Glutamatergic neuron (in vitro differentiated cells): ENCODE data around the gene IL34. TPM values are rescaled to one million over a fixed set of nuclear protein-coding genes. Genes with fewer than 3 reads are reported as not detected.

Source experiments
- DNase-seq: peaks from one replicate; pipeline ENCODE4 v3.0.0; 2022
- H3K27ac Mint-ChIP-seq: one replicate; pipeline ENCODE4 v1.8.0; 2020; ENCODE audit warnings: mild to moderate bottlenecking, mixed read lengths, inconsistent platforms; ENCODE audit not compliant: unreplicated experiment
- H3K27me3 Mint-ChIP-seq: one replicate; pipeline ENCODE4 v1.8.0; 2020; ENCODE audit warnings: mild to moderate bottlenecking, moderate library complexity, mixed read lengths, inconsistent platforms; ENCODE audit not compliant: unreplicated experiment
- H3K36me3 Mint-ChIP-seq: one replicate; pipeline ENCODE4 v1.8.0; 2020; ENCODE audit warnings: mild to moderate bottlenecking, mixed read lengths, inconsistent platforms; ENCODE audit not compliant: unreplicated experiment
- H3K4me1 Mint-ChIP-seq: one replicate; pipeline ENCODE4 v1.8.0; 2020; ENCODE audit warnings: mild to moderate bottlenecking, low read depth, mixed read lengths, inconsistent platforms; ENCODE audit not compliant: unreplicated experiment
- H3K4me3 Mint-ChIP-seq: one replicate; pipeline ENCODE4 v1.8.0; 2020; ENCODE audit warnings: mild to moderate bottlenecking, mixed read lengths, inconsistent platforms; ENCODE audit not compliant: unreplicated experiment
- H3K9me3 Mint-ChIP-seq: one replicate; pipeline ENCODE4 v1.8.0; 2020; ENCODE audit warnings: mild to moderate bottlenecking, moderate library complexity, mixed read lengths, inconsistent platforms; ENCODE audit not compliant: unreplicated experiment
- CTCF ChIP-seq: fragments of 200-600 bp; sonication (generic); IDR thresholded peaks from one replicate; pipeline ENCODE4 v1.5.0; 2021; ENCODE audit not compliant: partially characterized antibody, unreplicated experiment
- total RNA-seq: library from RNA; stranded (reverse); fragmentation: NEBNext Ultra II Directional; extraction: Animal tissue kit (Norgen Biotek cat#: 25700); gene quantifications from one replicate; pipeline ENCODE4 v1.2.1, GENCODE V29; 2021; ENCODE audit not compliant: unreplicated experiment

The IL34 gene
- total RNA-seq, 1 donor from 2014 or later: 0.42 TPM

DNA sequence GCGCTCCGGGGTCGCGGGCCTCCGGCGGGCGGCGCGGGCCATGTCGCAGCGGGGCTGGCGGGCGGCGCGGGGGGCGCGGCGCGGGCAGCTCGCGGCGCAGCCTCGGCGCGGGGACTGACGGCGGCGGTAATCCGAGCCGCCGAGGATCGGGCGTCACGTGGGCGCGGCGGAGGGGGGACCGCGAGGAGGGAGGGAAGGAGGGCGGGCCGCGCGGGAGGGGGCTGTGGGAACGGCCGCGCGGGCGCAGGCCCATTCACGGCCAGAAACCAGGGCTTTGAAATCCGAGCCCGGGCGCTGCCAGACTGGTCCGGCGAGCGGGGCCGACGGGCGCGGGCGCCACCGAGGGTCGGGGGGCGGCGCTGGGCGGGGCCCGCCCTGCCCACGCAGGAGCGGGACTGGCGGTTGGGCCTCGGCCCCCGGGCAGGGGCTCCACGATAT, 39.6 kb downstream of the IL34 start, which contains the start of gene MTSS2:
Gene MTSS2, minus strand, starts transcription at position 116 of the 438 bp plus-strand sequence. CDS start 262 bp downstream, outside the sequence.
- Mint-ChIP-seq H3K36me3 (no peaks in the 10 kb centered on the region), H3K4me3 (peak within 1 kb of the TSS; percentile 81), H3K27ac (peak within 1 kb of the TSS; percentile 48), H3K9me3 (peaks cover 6% of the 10 kb centered on the region), H3K4me1 (peaks cover 17% of the 10 kb centered on the region), H3K27me3 (peaks cover 8% of the 10 kb centered on the region)
- peak; percentile 84 for DNase-seq
- TF ChIP-seq CTCF: no peak

GRCh38 chr16:70686376-70687101, 40.2 kb downstream of the IL34 start:
- no peaks in the 10 kb centered on the region for H3K36me3 Mint-ChIP-seq
- peaks cover 19% of the 10 kb centered on the region for H3K4me1 Mint-ChIP-seq
- H3K9me3 Mint-ChIP-seq: peaks cover 6% of the 10 kb centered on the region
- H3K4me3 Mint-ChIP-seq: peak overlapping the region; percentile 81
- TF ChIP-seq CTCF: no peak
- DNase-seq: peak; percentile 18
- peak overlapping the region; percentile 48 for H3K27ac Mint-ChIP-seq
- H3K27me3 Mint-ChIP-seq: peaks cover 8% of the 10 kb centered on the region

DNA sequence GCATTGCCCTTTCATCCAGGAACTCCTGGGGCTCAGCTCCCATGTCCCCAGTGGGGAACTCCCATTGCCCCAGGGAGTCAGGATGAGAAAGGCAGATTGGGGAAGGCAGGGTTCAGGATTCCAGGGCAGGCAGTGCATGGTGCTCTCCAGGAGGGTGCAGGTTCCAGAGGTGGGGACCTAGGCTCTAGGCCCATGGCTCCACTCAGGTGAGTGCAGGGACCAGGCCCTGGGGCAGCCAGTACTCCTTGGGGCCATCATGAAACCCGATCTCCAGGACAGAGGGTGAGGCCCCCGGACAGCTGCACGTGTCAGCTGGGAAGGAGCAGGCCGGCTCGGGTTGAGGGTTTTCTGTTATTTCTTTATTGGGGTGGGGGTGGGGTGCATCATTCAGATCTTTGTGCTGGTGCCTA, 40.7 kb downstream of the IL34 start:
- DNase-seq: peak; percentile 41
- Mint-ChIP-seq H3K27ac (peak overlapping the region; percentile 75), H3K4me3 (peak overlapping the region; percentile 81), H3K9me3 (peaks cover 6% of the 10 kb centered on the region), H3K4me1 (peaks cover 19% of the 10 kb centered on the region), H3K27me3 (peaks cover 8% of the 10 kb centered on the region), H3K36me3 (no peaks in the 10 kb centered on the region)
- no peak for TF ChIP-seq CTCF

GRCh38 chr16:70687671-70688245, 41.4 kb downstream of the IL34 start:
- TF ChIP-seq CTCF: no peak
- peaks cover 19% of the 10 kb centered on the region for H3K4me1 Mint-ChIP-seq
- peak; percentile 24 for DNase-seq
- peaks cover 8% of the 10 kb centered on the region for H3K27me3 Mint-ChIP-seq
- H3K4me3 Mint-ChIP-seq: peak overlapping the region; percentile 78
- peak overlapping the region; percentile 75 for H3K27ac Mint-ChIP-seq
- H3K36me3 Mint-ChIP-seq: no peaks in the 10 kb centered on the region
- H3K9me3 Mint-ChIP-seq: peaks cover 6% of the 10 kb centered on the region

GRCh38 chr16:70688246-70688742, 41.9 kb downstream of the IL34 start:
- peaks cover 6% of the 10 kb centered on the region for H3K9me3 Mint-ChIP-seq
- H3K27ac Mint-ChIP-seq: peak overlapping the region; percentile 39
- H3K36me3 Mint-ChIP-seq: no peaks in the 10 kb centered on the region
- no peak for TF ChIP-seq CTCF
- H3K27me3 Mint-ChIP-seq: peaks cover 9% of the 10 kb centered on the region
- H3K4me1 Mint-ChIP-seq: peaks cover 21% of the 10 kb centered on the region
- H3K4me3 Mint-ChIP-seq: no peak overlapping the region
- peak; percentile 14 for DNase-seq
